PC-9 (cell line): Measurements from ENCODE around the gene ECHDC3. TPM values are rescaled to one million over a fixed set of nuclear protein-coding genes. Genes with fewer than 3 reads are reported as not detected.

ENCODE experiments used
- BruUV-seq: library from RNA; stranded (reverse); fragments of 400-500 nt; replicated peaks from 2 replicates; lab custom pipeline; 2021; lab: Mats Ljungman, UMichigan
- CTCF ChIA-PET: fragments of 300-600 bp; sonication (Branson Sonifier 250); formaldehyde crosslinking; loops from one replicate; lab custom pipeline; 2022; ENCODE audit warnings: antibody characterized with exemption; lab: Charles Lee
- POLR2A ChIA-PET: fragments of 300-600 bp; sonication (Branson Sonifier 250); formaldehyde crosslinking; loops from one replicate; lab custom pipeline; 2022; ENCODE audit warnings: antibody characterized with exemption; ENCODE audit not compliant: unreplicated experiment; lab: Charles Lee
- DNase-seq, 2 experiments: peaks; one replicate each; pipeline versions ENCODE4 v3.0.0 to v3.0.0-alpha.2; 2015 to 2022; ENCODE audit warnings: mixed read lengths in 1 of 2
- H2AFZ ChIP-seq: fragments of 200-600 bp; sonication (generic); 2 replicates; pipeline ENCODE4 v1.8.1; 2017; ENCODE audit warnings: antibody characterized with exemption
- H3F3A ChIP-seq: fragments of 200-600 bp; sonication (generic); 2 replicates; pipeline ENCODE4 v1.8.1; 2017; ENCODE audit warnings: antibody characterized with exemption, mild to moderate bottlenecking, low read depth; ENCODE audit not compliant: insufficient read depth
- H3K27ac ChIP-seq: fragments of 200-600 bp; sonication (generic); 2 replicates; pipeline ENCODE4 v1.6.1; 2016; ENCODE audit warnings: mixed run types
- H3K27me3 ChIP-seq: fragments of 200-600 bp; sonication (generic); 2 replicates; pipeline ENCODE4 v1.6.1; 2016; ENCODE audit warnings: low read depth, mixed run types; ENCODE audit not compliant: insufficient read depth
- H3K36me3 ChIP-seq: fragments of 200-600 bp; sonication (generic); 2 replicates; pipeline ENCODE4 v1.6.1; 2016; ENCODE audit warnings: low read depth, mixed run types
- H3K4me1 ChIP-seq: fragments of 200-600 bp; sonication (generic); replicated peaks from 2 replicates; pipeline ENCODE4 v1.6.1; 2016; ENCODE audit warnings: mixed run types; ENCODE audit not compliant: insufficient read depth
- H3K4me2 ChIP-seq: fragments of 200-600 bp; sonication (generic); 2 replicates; pipeline ENCODE4 v1.6.1; 2017; ENCODE audit warnings: mixed run types
- H3K4me3 ChIP-seq: fragments of 200-600 bp; sonication (generic); 2 replicates; pipeline ENCODE4 v1.6.1; 2016; ENCODE audit warnings: mixed run types
- H3K79me2 ChIP-seq: fragments of 200-600 bp; sonication (generic); 2 replicates; pipeline ENCODE4 v1.6.1; 2017; ENCODE audit warnings: low read depth, mixed run types
- H3K9me2 ChIP-seq: fragments of 200-600 bp; sonication (generic); 2 replicates; pipeline ENCODE4 v1.8.1; 2017; ENCODE audit warnings: mild to moderate bottlenecking; ENCODE audit not compliant: insufficient read depth
- H3K9me3 ChIP-seq: fragments of 200-600 bp; sonication (generic); 2 replicates; pipeline ENCODE4 v1.8.1; 2016; ENCODE audit warnings: low read depth; ENCODE audit not compliant: insufficient read depth
- H4K20me1 ChIP-seq: fragments of 200-600 bp; sonication (generic); 2 replicates; pipeline ENCODE4 v1.8.1; 2017; ENCODE audit not compliant: insufficient read depth
- CTCF ChIP-seq: fragments of 200-600 bp; sonication (generic); conservative IDR thresholded peaks from 2 replicates; pipeline ENCODE4 v1.6.1; 2017; ENCODE audit warnings: mixed run types, antibody characterized with exemption, mild to moderate bottlenecking, moderate library complexity
- EZH2 ChIP-seq: fragments of 200-600 bp; sonication (generic); IDR thresholded peaks from 2 replicates; pipeline ENCODE4 v1.8.0; 2017; ENCODE audit warnings: antibody characterized with exemption, low read depth
- intact Hi-C: fragments of 100-400 bp; cut with micrococcal nuclease; formaldehyde crosslinking; loops from one replicate; pipeline ENCODE4 v1.10.0; 2022; ENCODE audit not compliant: unreplicated experiment
- total RNA-seq: library from RNA; stranded (reverse); gene quantifications from 2 replicates; pipeline ENCODE4 v1.2.3, GENCODE V29; 2021

The ECHDC3 gene
- total RNA-seq, 1 experiment from 2014 or later = not detected

- no peaks in the 10 kb centered on the region for H3K9me2 ChIP-seq
- no peak overlapping the region for H3K27ac ChIP-seq
- H3K36me3 ChIP-seq = no peaks in the 10 kb centered on the region
- H3K79me2 ChIP-seq = no peaks in the 10 kb centered on the region
- no peak overlapping the region for H3K4me2 ChIP-seq
- H3K27me3 ChIP-seq = no peaks in the 10 kb centered on the region
- H3F3A ChIP-seq = no peaks in the 10 kb centered on the region
- ChIA-PET POLR2A (no interaction called here), CTCF (no interaction called here)
- no TSS peak for BruUV-seq
- no peaks in the 10 kb centered on the region for H4K20me1 ChIP-seq
- no peak overlapping the region for H3K4me3 ChIP-seq
- no peak overlapping the region for H2AFZ ChIP-seq
- no peak for TF ChIP-seq EZH2
- no peak for TF ChIP-seq CTCF
- DNase-seq = no peak
- intact Hi-C loops = no loop called here
- no peaks in the 10 kb centered on the region for H3K9me3 ChIP-seq
- H3K4me1 ChIP-seq = no peaks in the 10 kb centered on the region
Observed at GRCh38 chr10:11754620-11755019, 12.4 kb downstream of the ECHDC3 start.

GRCh38 chr10:11755512-11756263, 13.5 kb downstream of the ECHDC3 start:
- H3K9me3 ChIP-seq = no peaks in the 10 kb centered on the region
- POLR2A ChIA-PET = no interaction called here
- no peaks in the 10 kb centered on the region for H3K9me2 ChIP-seq
- BruUV-seq = no TSS peak
- DNase-seq = no peak
- no peaks in the 10 kb centered on the region for H3K36me3 ChIP-seq
- H3F3A ChIP-seq = no peaks in the 10 kb centered on the region
- no peaks in the 10 kb centered on the region for H4K20me1 ChIP-seq
- H3K4me3 ChIP-seq = no peak overlapping the region
- no peak overlapping the region for H2AFZ ChIP-seq
- no peaks in the 10 kb centered on the region for H3K4me1 ChIP-seq
- intact Hi-C loops = no loop called here
- TF ChIP-seq EZH2 (no peak), CTCF (no peak)
- CTCF ChIA-PET = no interaction called here
- H3K27ac ChIP-seq = no peak overlapping the region
- H3K4me2 ChIP-seq = no peak overlapping the region
- H3K79me2 ChIP-seq = no peaks in the 10 kb centered on the region
- no peaks in the 10 kb centered on the region for H3K27me3 ChIP-seq

- TF ChIP-seq EZH2 = no peak
- no peak for TF ChIP-seq CTCF
- POLR2A ChIA-PET = no interaction called here
- Histone ChIP-seq H3K27me3 (no peaks in the 10 kb centered on the region), H3K4me1 (no peaks in the 10 kb centered on the region), H3K27ac (no peak overlapping the region), H2AFZ (no peak overlapping the region), H3F3A (no peaks in the 10 kb centered on the region), H3K4me3 (no peak overlapping the region), H3K79me2 (no peaks in the 10 kb centered on the region), H3K9me3 (no peaks in the 10 kb centered on the region), H3K9me2 (no peaks in the 10 kb centered on the region), H3K4me2 (no peak overlapping the region), H4K20me1 (no peaks in the 10 kb centered on the region), H3K36me3 (no peaks in the 10 kb centered on the region)
- no peak for DNase-seq
- CTCF ChIA-PET = interaction anchor here (0.6 kb wide), 1 partner anchor 1008 kb away, joined by 3 read pairs; no protein-coding TSS in a partner anchor
- intact Hi-C loops = no loop called here
- BruUV-seq = no TSS peak
Observed at GRCh38 chr10:11756766-11757315, 14.7 kb downstream of the ECHDC3 start.
